HG02970 (cell line): ENCODE measurements around the gene MAGI2.
"Not testable (repeated sequence)": the region's sequence is repeated elsewhere in the genome, so short reads cannot be mapped to it uniquely, and the experiment has no call there.

Source experiments
- ATAC-seq: cut with Tn5 transposase; IDR thresholded peaks from one replicate; pipeline ENCODE4 v1.9.1; 2021; ENCODE audit warnings: mild to moderate bottlenecking, moderate library complexity, moderate number of reproducible peaks; ENCODE audit not compliant: unreplicated experiment, low FRiP score

Gene MAGI2

DNA sequence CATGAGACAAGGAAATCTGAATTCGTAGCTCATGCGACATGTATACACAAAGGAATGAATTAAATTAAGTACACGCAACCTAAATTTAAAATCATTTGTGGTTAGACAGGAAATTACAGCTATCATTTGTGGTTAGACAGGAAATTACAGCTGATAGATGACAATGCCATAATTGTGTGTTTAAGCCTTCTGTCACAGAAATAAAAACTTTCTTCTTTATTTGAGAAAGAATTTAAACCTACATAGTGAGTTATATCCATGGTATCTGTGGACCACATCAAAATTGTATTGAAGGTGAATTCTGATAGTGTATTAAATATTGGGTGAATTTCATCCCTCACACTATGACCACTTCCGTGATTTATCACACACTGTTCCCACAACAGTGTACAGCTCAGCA is 362.9 kb downstream of the MAGI2 start:
- no peak for ATAC-seq

DNA sequence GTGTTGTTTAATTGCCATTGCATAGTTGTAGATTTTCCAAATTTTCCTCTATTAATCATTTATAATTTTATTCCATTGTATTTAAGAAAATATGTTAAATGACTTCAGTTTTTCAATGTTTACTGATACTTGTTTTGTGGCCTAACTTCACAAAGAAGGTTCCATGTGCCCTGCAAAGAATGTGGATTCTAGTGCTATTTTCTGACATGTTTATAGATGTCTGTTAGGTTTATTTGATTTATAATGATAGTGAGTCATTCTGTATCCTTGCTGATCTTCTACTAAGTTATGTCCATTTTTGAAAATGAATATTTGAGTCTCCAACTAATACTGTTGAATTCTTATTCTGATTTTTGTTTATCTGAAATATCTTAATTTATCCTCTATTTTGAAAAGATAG is 369.0 kb downstream of the MAGI2 start:
- ATAC-seq, result no peak

DNA sequence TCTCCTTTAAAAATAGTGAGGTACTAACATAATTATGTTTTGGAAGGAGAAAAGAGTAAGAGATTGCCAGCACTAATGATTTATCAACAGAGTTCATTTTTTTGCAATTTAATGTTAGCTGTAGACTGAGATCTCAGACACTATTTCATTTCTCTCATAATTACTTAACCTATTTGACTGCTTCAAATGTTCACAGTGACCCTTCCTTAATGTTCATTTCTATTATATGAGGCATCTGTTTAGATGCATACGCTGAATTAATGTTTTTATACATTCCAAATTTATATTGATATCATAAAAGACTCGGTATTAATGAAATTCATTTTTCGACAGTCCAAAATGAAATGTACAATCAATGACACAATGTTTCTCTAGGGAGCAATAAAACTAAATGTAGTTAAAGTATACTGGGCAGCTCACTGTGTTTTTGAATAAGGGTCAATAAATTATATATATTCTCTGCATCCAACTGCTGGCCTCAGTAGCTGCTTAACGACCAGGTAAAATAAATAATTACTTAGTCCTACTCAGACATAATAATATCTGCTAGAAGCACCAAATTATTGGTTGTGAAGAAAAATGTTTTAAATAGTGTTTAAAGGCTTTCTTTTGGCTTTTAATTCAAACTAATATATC is 373.4 kb downstream of the MAGI2 start:
- no peak for ATAC-seq

DNA sequence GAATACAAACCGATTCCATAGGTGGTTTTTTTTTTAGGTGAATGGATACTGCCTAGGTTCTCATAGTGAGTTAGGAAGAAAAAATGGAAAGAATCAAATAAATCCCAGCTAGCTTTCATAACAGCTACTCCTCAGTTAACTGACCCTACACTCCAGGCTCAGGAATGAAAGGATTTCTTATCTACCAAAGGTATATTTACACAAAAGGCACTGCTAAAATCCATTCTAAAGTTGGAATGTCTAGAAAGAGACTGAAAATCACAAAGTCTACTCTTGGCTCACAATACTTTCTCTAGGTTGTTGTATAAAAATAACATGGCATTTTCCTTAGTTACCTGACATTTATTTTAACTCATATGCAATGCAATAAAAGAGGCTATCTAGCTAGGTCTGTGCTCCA is 375.2 kb downstream of the MAGI2 start:
- ATAC-seq, result no peak

DNA sequence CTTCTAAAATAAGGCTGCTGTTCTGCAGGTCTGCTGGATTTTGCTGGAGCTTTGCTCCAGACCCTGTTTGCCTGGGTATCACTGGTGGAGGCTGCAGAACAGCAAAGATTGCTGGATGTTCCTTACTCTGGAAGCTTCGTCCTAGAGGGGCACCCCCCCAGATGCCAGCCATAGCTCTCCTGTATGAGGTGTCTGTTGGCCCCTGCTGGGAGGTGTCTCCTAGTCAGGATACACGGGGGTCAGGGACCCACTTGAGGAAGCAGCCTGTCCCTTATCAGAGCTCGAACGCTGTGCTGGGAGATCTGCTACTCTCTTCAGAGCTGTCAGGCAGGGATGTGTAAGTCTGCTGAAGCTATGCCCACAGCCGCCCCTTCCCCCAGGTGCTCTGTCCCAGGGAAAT is 382.3 kb downstream of the MAGI2 start:
- ATAC-seq, result not testable (repeated sequence)

DNA sequence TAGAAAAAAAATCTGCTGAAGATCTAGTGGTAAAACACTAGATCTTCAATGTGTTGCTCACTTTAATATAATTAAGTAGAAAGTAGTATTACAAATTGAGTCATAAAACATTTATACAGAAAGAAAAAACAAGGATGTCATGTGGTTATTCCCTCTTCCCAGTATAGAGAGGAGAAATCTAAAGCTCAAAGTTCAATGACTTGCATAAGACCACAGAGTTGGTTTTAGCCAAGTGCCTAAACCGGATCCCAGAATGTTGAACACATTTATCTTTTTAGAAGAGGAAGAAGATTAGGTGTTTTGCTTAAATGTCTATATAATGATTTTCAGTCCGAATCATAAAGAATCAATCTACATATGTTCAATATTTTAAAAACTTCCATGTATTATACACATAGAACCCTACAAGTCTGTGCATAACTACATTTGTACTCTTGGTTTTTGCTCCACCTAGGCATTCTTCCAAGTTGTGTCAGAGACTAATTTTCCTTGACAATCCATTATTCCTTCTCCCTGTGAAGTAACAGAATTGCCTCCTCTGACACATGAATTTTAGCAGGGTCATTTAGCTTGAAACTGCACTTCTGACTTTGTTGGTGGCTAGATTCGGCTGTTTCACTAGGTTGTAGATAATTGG is 389.2 kb downstream of the MAGI2 start:
- ATAC-seq, result no peak

DNA sequence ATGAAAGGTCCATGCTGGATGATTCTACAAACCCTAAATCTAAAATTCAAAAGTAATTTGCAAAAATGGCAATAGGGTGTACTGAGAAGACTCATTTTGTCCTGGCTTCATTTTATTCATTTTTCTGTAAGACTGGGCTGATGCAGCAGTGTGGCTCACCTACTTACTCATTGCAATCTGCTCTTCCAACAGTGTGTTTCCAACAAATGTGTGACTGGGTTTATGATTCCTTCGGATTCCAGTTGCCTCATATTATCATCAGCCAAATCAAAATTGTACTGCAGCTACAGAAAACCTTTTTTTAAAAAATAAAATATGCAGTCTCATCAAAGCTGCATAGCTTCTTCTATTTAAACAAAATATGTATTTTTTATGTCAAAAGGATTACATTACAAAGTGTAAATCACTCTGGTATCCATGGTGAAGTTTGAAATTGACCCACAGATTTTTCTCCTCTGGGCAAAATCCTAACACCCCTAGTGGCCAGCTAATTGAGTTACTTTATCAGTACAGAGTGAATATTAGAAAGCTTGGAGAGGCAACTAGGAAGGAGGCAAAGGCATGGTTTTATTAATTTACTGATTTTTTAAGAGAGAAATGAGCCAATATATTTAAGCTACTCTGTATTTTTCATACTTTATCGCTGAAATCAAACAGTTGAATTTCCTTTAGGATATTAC is 390.3 kb downstream of the MAGI2 start:
- ATAC-seq, result no peak

DNA sequence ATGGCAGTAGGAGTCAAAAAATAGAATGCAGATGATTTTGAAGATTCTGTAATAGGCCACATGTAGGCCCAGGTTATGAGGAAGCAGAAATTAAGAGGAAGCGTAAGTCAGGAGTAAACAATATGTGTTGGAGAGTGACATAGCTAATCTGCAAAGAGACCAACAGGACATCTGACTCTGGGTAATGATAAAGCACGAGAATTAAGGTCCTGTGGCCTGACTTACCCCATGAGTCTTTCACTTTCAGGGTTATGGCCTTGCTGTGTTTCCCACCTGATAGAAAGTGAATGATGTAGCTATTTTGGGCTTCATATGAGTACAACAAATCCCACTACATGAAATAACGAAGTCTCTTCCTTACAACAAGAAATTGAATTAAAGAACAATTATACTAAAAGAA is 393.0 kb downstream of the MAGI2 start:
- no peak for ATAC-seq

DNA sequence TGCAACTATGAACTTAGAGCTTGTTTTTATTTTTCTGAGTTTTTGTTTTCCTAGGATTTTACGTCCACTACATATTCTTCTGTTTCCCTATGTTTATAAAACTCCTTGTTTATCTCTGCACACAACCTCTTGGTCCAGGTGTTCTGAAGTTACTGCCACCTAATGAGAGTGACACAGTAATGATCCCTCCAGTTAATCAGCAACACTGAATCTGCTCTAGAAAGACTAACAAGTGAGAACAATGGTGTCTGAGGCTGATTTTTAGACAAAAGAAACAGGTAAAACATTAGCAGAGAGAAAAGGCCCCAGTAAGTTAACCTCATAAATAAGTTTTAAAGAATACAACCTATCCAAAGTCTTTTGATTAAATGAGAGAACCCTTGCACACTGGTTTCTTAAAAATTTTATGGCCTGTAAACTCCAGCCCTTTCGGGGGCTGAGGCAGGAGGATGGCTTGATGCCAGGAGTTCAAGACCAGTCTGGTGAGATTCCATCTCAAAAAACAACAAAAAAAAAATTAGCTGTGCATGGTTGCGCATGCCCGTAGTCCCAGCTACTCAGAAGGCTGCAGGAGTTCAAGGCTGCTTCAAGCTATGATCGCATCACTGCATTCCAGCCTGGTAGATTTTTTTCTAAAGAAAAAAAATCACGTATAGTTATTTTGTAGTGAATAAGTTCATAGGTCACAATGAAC is 397.6 kb downstream of the MAGI2 start:
- ATAC-seq, result no peak

DNA sequence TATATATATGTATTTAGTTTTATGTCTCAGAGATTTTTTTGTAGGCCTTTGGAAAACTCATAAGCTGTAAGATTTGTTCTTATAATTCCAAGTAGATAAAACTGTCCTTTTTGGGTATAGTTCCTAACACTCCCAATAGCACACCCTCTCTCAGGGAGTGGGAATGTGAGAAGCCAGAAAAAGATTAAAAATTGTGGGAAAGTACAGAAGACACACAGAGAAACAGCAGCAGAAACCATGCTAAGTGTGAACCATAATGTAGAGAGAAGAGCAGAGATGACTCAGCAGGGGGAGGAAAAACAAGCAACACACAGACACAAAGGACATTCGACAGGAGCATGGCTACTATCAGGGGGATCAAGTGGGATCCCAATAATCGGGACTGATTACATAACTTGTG is 401.6 kb downstream of the MAGI2 start:
- ATAC-seq, result no peak

DNA sequence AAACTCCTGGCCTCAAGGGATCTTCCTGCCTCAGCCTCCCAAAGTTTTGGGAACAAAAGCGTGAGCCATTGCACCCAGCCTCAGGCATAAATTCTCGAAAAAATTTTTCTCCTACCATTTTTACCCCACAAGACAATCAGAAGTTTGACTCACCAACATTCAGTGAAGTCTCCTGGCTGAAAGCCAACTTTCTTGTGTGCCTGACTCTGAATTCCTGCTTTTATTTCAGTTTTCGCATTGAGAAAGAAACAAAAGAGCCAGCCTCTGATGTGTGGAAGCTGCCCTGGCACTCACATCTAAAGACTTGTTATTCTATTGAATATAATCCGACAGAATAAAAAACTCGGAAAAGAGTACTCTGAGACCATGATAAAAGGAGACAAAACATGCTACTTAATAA is 402.9 kb downstream of the MAGI2 start:
- ATAC-seq, result no peak

DNA sequence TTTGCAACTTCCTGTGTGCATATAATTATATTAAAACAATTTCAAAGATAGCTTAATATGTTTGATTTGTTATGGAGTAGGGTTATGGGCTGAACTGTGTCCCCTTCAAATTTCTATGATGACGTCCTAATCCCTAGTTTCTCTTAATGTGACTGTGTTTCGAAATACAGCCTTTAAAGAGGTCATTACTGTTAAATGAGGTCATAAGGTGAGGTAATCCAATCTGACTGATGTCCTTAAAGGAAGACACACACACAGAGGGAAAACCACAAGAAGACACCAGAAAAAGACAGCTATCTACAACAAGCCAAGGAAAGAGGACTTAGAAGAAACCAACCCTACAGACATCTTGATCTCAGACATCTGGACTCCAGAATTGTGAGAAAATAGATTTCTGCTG is 407.4 kb downstream of the MAGI2 start:
- ATAC-seq, result no peak

DNA sequence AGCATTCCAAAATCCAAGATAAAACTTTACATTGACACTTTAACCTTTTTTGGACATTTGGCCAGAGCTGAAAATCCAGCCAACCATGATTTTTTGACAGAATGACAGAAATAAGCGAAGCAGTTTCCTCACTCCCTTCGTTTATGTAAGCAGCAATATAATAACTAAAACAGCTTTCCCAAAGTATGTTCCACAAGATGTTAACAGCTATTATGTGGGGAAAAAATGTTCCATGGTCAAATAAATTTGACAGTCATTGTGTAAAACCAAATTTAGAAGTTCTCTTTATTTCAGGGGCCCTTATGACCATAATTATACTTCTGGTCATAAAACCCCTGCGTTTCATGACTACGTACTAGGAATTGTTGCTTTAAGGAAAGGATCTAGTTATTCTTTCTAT is 416.5 kb downstream of the MAGI2 start:
- ATAC-seq, result no peak

DNA sequence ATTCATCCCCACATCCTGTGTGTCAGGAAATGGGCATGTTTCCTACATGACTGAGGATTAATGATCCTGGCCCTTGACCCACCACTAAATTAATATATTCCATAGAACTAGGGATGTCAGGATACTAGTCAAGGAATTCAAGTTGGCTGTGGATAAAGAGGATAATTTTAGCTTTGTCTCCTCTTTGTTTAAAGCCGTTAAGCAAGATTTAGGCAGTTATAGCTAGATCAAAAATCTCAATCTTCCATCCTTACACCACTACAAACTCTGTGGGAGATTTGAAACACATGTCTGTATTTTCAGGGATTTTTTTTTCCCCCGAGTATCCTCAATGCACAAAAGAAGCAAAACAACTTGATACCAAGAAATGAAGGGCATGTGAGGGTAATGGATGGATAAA is 417.1 kb downstream of the MAGI2 start:
- ATAC-seq, result no peak

DNA sequence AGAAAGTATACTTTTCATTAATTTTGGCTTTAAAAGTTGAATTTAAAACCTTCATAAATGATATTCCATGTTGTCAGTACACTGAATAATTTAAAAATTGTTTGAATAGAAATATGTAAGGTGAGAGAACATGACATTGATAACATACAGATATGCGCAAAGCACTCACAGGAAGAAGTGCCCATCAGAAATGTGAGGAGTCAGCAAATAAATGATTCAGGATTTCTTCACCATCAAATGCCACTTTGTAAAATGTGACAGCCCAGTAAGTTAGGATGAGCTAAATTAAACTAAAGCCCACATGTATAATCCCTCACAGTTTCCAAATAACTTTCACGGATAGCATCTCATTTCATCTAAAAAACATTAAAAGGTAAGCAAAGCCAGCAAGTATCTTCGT is 417.6 kb downstream of the MAGI2 start:
- ATAC-seq, result no peak

DNA sequence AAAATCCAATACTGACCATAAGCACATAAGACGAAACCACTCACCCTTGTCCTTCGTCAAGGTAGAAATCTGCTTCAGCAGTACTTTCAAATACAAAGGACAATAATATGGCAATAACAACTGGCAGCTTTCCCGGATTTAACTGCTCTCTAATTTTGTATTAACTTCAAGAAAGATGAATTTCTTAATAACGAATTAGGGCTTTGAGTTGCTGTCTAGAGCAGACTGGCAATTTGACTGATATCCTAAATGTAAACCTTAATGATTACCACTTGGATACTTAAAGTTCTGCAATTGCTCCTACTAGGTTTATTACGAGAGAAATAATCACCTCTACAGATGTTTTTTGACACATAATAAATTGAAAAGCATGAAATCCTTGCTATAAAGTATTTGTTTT is 418.7 kb downstream of the MAGI2 start:
- ATAC-seq, result no peak

DNA sequence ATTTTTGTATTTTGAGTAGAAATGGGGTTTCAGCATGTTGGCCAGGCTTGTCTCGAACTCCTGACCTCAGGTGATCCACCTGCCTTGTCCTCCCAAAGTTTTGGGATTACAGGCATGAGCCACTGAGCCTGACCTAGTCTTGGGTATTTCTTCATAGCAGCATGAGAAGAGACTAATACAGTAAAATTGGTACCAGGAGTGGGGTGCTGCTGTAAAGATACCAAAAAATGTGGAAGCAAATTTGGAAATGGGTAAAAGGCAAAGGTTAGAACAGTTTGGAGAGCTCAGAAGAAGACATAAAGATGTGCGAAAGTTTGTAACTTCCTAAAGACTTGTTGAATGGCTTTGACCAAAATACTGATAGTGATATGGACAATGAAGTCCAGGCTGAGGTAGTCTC is 433.8 kb downstream of the MAGI2 start:
- ATAC-seq, result not testable (repeated sequence)

DNA sequence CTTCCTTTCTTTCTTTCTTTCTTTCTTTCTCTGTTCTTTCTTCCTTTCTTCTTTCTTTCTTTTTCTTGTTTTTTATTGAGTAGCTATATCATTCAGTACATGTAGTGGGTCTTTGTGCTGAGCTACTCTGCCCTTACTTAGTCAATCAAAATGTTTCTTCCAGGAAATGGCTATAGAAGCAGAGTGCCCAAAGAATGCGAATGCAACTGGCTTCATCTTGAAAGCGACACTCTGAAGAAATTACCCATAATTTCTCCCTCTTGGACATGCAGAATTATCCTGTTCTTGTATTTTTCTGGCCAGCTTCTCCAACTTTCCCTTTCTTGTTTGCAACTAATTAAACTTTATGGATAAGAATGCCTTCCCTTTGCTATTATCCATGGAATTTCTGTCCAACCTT is 441.5 kb downstream of the MAGI2 start:
- ATAC-seq, result no peak

DNA sequence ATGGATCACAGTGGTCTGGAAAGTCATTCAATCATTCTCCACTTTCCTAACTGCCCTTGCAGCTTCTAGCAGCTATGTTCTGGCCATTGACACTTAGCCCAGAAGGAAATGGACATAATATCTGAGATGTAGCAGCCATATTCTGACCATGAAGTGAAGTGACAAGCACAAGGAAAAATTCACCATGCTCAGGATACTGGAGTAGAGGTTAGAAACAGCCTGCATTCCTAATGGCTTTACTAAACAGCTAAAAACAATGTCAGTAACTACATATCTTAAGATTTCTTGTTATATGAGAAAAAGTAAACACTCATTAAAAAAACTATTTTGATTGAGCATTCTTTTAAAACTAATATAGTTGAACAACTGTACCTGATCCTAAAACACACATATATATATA is 443.8 kb downstream of the MAGI2 start:
- ATAC-seq, result no peak

DNA sequence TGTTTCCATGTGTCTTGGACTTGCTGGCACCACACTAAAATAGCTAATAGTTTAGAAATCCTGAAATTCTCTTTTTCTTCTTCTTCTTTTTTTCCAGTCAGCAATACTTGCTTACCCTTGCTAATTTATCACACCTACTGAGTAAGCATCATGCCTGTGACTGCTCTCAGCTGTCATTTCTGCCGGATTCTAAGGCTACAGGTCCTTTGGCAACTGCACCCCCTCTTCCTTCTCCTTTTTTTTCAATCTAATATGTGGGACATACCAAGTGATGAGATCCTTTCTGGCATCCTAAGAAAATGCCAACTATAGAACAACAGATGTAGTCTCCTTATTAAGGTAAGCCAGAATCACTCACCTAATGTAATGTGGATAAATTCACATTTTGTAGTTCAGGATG is 444.7 kb downstream of the MAGI2 start:
- ATAC-seq, result no peak

DNA sequence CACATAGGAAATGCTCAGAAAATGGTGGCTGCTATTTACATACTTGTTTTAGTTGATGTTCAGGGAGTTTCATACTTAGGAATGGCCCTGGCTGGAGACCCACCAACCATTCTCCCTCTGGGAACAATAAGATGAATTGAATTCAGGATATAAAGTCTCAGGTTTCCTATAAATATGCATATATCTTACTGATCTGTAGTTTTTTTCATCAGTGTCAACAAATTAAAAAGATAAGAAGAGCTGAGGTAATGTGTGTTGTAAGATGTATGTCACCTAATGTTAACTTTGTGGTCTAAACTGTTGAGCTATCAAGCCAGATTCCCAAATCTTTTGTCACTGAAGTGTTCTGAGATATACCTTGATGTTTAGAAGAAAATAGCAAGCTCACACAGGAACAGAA is 457.5 kb downstream of the MAGI2 start:
- no peak for ATAC-seq

DNA sequence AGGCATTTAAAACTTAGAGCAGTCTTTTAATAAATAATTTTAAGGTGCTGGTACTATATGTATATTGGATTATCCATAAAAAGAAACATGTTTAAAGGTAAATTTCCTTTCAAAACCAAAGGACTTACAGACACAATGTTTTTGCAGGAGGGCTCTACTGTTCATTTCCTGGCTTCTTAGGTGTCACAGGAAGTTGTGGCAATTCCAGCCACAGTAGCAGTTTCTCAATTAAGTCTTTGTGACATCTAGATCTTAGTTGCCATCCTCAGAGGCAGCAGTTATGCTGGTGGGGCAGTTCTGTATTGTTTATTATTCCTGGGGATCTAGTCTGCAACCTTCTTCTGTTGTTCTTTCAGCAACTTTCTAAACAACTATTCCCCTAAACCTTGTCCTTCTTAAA is 460.1 kb downstream of the MAGI2 start:
- no peak for ATAC-seq
